PC-9 (cell line): ENCODE data around the gene CEP41. TPM values are rescaled to one million over a fixed set of nuclear protein-coding genes. Genes with fewer than 3 reads are reported as not detected.

Experiments
- BruUV-seq: library from RNA; stranded (reverse); fragments of 400-500 nt; replicated peaks from 2 replicates; lab custom pipeline; 2021; lab: Mats Ljungman, UMichigan
- CTCF ChIA-PET: fragments of 300-600 bp; sonication (Branson Sonifier 250); formaldehyde crosslinking; loops from one replicate; lab custom pipeline; 2022; ENCODE audit warnings: antibody characterized with exemption; lab: Charles Lee
- POLR2A ChIA-PET: fragments of 300-600 bp; sonication (Branson Sonifier 250); formaldehyde crosslinking; loops from one replicate; lab custom pipeline; 2022; ENCODE audit warnings: antibody characterized with exemption; ENCODE audit not compliant: unreplicated experiment; lab: Charles Lee
- DNase-seq, 2 experiments: peaks; one replicate each; pipeline versions ENCODE4 v3.0.0 to v3.0.0-alpha.2; 2015 to 2022; ENCODE audit warnings: mixed read lengths in 1 of 2
- H2AFZ ChIP-seq: fragments of 200-600 bp; sonication (generic); 2 replicates; pipeline ENCODE4 v1.8.1; 2017; ENCODE audit warnings: antibody characterized with exemption
- H3F3A ChIP-seq: fragments of 200-600 bp; sonication (generic); 2 replicates; pipeline ENCODE4 v1.8.1; 2017; ENCODE audit warnings: antibody characterized with exemption, mild to moderate bottlenecking, low read depth; ENCODE audit not compliant: insufficient read depth
- H3K27ac ChIP-seq: fragments of 200-600 bp; sonication (generic); 2 replicates; pipeline ENCODE4 v1.6.1; 2016; ENCODE audit warnings: mixed run types
- H3K27me3 ChIP-seq: fragments of 200-600 bp; sonication (generic); 2 replicates; pipeline ENCODE4 v1.6.1; 2016; ENCODE audit warnings: low read depth, mixed run types; ENCODE audit not compliant: insufficient read depth
- H3K36me3 ChIP-seq: fragments of 200-600 bp; sonication (generic); 2 replicates; pipeline ENCODE4 v1.6.1; 2016; ENCODE audit warnings: low read depth, mixed run types
- H3K4me1 ChIP-seq: fragments of 200-600 bp; sonication (generic); replicated peaks from 2 replicates; pipeline ENCODE4 v1.6.1; 2016; ENCODE audit warnings: mixed run types; ENCODE audit not compliant: insufficient read depth
- H3K4me2 ChIP-seq: fragments of 200-600 bp; sonication (generic); 2 replicates; pipeline ENCODE4 v1.6.1; 2017; ENCODE audit warnings: mixed run types
- H3K4me3 ChIP-seq: fragments of 200-600 bp; sonication (generic); 2 replicates; pipeline ENCODE4 v1.6.1; 2016; ENCODE audit warnings: mixed run types
- H3K79me2 ChIP-seq: fragments of 200-600 bp; sonication (generic); 2 replicates; pipeline ENCODE4 v1.6.1; 2017; ENCODE audit warnings: low read depth, mixed run types
- H3K9me2 ChIP-seq: fragments of 200-600 bp; sonication (generic); 2 replicates; pipeline ENCODE4 v1.8.1; 2017; ENCODE audit warnings: mild to moderate bottlenecking; ENCODE audit not compliant: insufficient read depth
- H3K9me3 ChIP-seq: fragments of 200-600 bp; sonication (generic); 2 replicates; pipeline ENCODE4 v1.8.1; 2016; ENCODE audit warnings: low read depth; ENCODE audit not compliant: insufficient read depth
- H4K20me1 ChIP-seq: fragments of 200-600 bp; sonication (generic); 2 replicates; pipeline ENCODE4 v1.8.1; 2017; ENCODE audit not compliant: insufficient read depth
- EZH2 ChIP-seq: fragments of 200-600 bp; sonication (generic); IDR thresholded peaks from 2 replicates; pipeline ENCODE4 v1.8.0; 2017; ENCODE audit warnings: antibody characterized with exemption, low read depth
- intact Hi-C: fragments of 100-400 bp; cut with micrococcal nuclease; formaldehyde crosslinking; loops from one replicate; pipeline ENCODE4 v1.10.0; 2022; ENCODE audit not compliant: unreplicated experiment
- total RNA-seq: library from RNA; stranded (reverse); gene quantifications from 2 replicates; pipeline ENCODE4 v1.2.3, GENCODE V29; 2021
- TF ChIP-seq, protein P1 (sequence below): fragments of 200-600 bp; sonication (generic); conservative IDR thresholded peaks from 2 replicates; pipeline ENCODE4 v1.6.1; 2017; ENCODE audit warnings: mixed run types, antibody characterized with exemption, mild to moderate bottlenecking, moderate library complexity

The CEP41 gene
- total RNA-seq, 1 experiment from 2014 or later, result 18.0 TPM

DNA sequence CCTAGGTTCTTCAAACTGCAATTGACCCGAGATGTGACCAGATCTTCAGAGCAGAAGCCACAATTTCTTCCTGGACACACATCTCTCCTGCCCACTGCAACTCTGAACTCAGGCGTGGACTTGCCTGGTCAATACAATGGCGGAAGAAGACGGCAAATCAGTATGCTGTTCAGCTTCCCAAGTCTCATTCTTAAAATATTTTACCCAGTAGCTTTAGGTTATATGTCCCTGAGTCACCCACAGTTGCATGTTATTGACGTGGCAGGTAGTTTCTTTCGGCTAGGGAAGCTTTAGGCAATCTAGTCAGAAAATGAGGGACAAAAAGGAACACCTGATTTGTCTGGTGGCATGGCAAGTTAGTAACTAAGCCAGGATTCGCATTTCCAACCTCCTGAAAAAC is 22.5 kb downstream of the CEP41 start:
- DNase-seq, result peak in 1 of 2 experiments; percentile 55
- Histone ChIP-seq H4K20me1 (no peaks in the 10 kb centered on the region), H3K27me3 (no peaks in the 10 kb centered on the region), H3K9me2 (no peaks in the 10 kb centered on the region), H3K36me3 (no peaks in the 10 kb centered on the region), H3K27ac (peak overlapping the region; percentile 55), H3F3A (0 out of 2 replicates have a peak, but pooled peaks cover 4% of the 10 kb centered on the region), H3K79me2 (no peaks in the 10 kb centered on the region), H3K4me2 (no peak overlapping the region), H3K9me3 (no peaks in the 10 kb centered on the region), H2AFZ (no peak overlapping the region), H3K4me1 (peaks cover 5% of the 10 kb centered on the region), H3K4me3 (no peak overlapping the region)
- no TSS peak for BruUV-seq
- CTCF ChIA-PET, result interaction anchor here (0.8 kb wide), 1 partner anchor 14 kb away, joined by 4 read pairs; no protein-coding TSS in a partner anchor
- POLR2A ChIA-PET, result interaction anchor here (0.5 to 1.0 kb wide), 2 partner anchors 62 to 213 kb away, joined by 5 to 8 read pairs; partner anchors contain the start of gene TMEM209
- TF ChIP-seq, protein P1, sequence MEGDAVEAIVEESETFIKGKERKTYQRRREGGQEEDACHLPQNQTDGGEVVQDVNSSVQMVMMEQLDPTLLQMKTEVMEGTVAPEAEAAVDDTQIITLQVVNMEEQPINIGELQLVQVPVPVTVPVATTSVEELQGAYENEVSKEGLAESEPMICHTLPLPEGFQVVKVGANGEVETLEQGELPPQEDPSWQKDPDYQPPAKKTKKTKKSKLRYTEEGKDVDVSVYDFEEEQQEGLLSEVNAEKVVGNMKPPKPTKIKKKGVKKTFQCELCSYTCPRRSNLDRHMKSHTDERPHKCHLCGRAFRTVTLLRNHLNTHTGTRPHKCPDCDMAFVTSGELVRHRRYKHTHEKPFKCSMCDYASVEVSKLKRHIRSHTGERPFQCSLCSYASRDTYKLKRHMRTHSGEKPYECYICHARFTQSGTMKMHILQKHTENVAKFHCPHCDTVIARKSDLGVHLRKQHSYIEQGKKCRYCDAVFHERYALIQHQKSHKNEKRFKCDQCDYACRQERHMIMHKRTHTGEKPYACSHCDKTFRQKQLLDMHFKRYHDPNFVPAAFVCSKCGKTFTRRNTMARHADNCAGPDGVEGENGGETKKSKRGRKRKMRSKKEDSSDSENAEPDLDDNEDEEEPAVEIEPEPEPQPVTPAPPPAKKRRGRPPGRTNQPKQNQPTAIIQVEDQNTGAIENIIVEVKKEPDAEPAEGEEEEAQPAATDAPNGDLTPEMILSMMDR, result no peak
- TF ChIP-seq EZH2, result no peak
- intact Hi-C loops, result loop anchor here (1.0 to 10.0 kb wide), 4 partner anchors 62 to 174 kb away; partner anchors contain the start of gene CPA4

DNA sequence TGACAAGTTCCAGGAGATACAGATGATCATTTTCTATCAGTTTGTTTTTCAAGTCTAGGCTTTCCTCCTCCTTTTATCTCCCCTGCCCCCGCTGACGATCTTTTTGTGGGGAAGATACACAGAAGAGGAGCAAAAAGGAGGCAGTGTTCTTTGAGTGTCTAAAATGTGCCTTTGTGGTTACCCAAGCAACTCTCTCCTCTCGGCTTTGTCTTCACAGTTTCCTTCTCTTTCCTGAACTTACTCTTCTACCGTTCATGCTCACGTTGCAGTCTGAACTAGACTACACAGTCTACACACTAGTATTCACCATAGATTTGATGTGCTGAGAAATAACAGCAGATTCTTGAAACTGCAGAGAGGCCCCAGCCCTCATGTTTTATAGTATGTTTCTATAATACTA is 23.6 kb downstream of the CEP41 start:
- TF ChIP-seq, protein P1, result no peak
- no peak for TF ChIP-seq EZH2
- Histone ChIP-seq H3K4me2 (no peak overlapping the region), H3K27ac (no peak overlapping the region), H3K9me2 (no peaks in the 10 kb centered on the region), H3F3A (0 out of 2 replicates have a peak, but pooled peaks cover 4% of the 10 kb centered on the region), H2AFZ (no peak overlapping the region), H3K4me1 (peaks cover 7% of the 10 kb centered on the region), H3K79me2 (no peaks in the 10 kb centered on the region), H4K20me1 (no peaks in the 10 kb centered on the region), H3K36me3 (no peaks in the 10 kb centered on the region), H3K27me3 (no peaks in the 10 kb centered on the region), H3K4me3 (no peak overlapping the region), H3K9me3 (no peaks in the 10 kb centered on the region)
- BruUV-seq, result no TSS peak
- POLR2A ChIA-PET, result interaction anchor here (0.6 kb wide), 1 partner anchor 23 kb away, joined by 34 read pairs; no protein-coding TSS in a partner anchor
- CTCF ChIA-PET, result no interaction called here
- intact Hi-C loops, result loop anchor here (5.0 to 10.0 kb wide), 2 partner anchors 125 to 172 kb away; partner anchors contain the start of gene CPA4
- no peak for DNase-seq

GRCh38 chr7:130415006-130415405 is 25.8 kb downstream of the CEP41 start:
- Histone ChIP-seq H3K79me2 (no peaks in the 10 kb centered on the region), H3K27me3 (no peaks in the 10 kb centered on the region), H3K9me3 (no peaks in the 10 kb centered on the region), H2AFZ (no peak overlapping the region), H3F3A (no peaks in the 10 kb centered on the region), H3K27ac (no peak overlapping the region), H3K4me1 (peaks cover 7% of the 10 kb centered on the region), H3K9me2 (0 out of 2 replicates have a peak, but pooled peaks cover 5% of the 10 kb centered on the region), H3K36me3 (no peaks in the 10 kb centered on the region), H4K20me1 (no peaks in the 10 kb centered on the region), H3K4me2 (no peak overlapping the region), H3K4me3 (no peak overlapping the region)
- BruUV-seq, result no TSS peak
- ChIA-PET CTCF (no interaction called here), POLR2A (no interaction called here)
- TF ChIP-seq, protein P1, result no peak
- no peak for TF ChIP-seq EZH2
- DNase-seq, result no peak
- intact Hi-C loops, result loop anchor here (5.0 to 10.0 kb wide), 2 partner anchors 123 to 170 kb away; partner anchors contain the start of gene CPA4
